ENCODE data around the gene ARAP2.

The ARAP2 gene

DNA sequence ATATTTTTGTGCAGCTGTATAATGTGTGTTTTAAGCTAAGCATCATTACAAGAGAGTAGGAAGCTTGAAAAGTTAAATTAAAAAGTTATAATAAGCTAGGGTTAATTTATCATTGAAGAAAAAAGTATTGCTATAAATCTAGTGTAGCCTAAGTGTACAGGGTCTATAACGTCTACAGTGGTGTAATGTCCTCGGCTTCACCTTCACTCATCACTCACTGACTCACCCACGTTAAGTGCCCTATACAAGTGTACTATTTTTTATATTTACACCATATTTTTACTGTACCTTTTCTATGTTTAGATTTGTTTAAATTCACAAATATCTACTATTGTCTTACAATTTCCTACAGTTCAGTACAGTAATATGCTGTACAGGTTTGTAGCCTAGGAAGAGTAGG, 23.5 kb downstream of the ARAP2 start:
- no peak for DNase-seq (ENCODE audit: low read depth)

DNA sequence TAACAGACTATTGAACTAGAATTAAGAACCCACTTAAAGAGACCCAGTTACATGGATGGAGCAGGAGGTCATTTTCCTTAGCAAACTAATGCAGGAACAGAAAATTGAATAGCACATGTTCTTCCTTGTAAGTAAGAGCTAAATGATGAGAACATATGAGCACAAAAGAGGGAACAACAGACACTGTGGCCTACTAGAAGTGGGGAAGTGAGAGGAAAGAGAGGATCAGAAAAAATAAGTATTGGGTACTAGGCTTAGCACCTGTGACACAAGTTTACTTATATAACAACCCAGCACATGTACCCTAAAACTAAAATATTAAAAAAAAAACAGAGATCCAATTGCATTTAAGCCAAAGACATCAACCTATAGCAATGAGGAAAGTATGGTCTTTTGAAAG, 26.2 kb downstream of the ARAP2 start:
- no peak for DNase-seq (ENCODE audit: low read depth)

DNA sequence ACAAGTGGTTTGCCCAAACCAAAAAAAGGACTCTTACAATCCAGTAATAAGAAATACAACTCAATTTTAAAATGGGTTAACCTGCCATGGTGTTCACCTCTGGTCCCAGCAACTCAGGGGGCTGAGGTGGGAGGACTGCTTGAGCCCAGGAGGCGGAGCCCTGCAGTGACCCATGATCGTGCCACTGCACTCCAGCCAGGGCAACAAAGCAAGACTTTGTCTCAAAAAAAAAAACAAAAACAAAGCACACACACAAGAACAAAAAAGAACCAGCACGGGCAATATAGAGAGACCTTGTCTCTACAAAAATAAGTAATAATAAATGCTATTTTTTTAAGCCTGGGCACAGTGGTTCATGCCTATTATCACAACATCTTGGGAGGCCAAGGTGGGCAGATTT, 28.7 kb downstream of the ARAP2 start:
- no peak for DNase-seq (ENCODE audit: low read depth)

DNA sequence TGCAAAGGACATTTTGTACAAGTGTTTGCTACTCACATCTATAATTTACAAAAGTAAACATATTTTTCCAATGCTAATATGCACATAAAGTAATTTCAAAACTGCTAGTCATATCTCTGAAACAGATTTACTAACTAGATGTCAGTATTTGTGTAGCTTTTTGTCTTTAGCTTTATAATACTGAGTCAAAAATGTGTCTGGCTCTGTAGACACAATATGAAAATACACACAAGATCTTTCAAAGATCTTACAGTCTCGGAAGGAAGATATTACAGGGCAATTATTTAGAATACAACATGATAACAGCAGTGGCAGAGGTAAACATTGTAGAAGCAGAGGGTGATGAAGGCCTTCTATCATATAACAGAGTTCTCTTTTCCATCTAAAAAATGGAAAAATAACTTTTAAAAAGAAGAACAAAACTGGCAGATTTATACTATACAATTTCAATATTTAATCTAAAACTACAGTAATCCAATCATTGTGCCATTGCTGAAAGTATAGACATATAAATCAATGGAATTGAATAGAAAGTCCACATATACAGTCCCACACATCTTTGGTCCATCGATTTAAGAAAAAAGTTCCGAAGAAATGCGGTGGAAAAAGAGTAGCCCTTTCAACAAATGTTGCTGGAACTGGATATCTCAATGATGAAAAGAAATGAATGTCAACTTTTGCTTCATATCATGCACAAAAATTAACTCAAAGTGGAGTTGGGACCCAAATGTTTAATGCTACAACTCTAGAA, 29.4 kb downstream of the ARAP2 start:
- DNase-seq (ENCODE audit: low read depth) = no peak

DNA sequence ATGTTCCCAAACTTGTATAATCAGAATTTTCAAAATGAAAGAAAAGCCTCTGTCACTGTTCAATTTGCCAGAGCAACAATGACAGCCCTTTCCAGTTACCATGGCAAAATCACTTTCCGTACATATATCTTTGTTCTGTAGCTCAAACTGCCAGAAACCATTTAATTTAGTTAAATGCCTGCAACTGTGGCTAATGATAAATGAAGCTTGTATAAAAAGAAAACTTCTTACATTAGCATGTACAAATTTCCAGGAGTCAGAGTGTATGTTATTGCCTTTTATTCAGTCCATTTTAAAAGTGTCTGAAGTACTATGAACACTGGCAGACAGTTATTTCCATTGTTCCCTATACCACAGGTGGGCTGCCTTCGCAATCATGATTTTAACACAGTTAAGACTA, 30.3 kb downstream of the ARAP2 start:
- DNase-seq (ENCODE audit: low read depth) = no peak

DNA sequence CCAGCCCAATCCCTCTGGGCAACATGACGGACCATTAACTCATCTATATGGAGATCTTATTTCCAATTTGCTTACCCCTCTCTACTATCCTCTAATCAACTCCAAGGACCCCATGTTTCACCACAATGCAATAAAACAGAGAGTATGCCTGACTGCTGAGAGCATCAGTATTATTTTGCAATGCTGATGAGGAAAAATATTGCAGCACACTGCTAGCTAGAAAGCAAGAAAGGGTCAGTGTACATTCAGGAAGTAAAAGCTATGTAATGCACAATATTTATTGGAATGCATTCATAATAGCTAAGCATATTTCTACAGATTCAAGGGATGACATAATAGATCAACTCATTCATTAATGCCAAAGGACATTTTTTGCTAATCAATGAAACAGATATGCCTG, 33.2 kb downstream of the ARAP2 start:
- no peak for DNase-seq (ENCODE audit: low read depth)

DNA sequence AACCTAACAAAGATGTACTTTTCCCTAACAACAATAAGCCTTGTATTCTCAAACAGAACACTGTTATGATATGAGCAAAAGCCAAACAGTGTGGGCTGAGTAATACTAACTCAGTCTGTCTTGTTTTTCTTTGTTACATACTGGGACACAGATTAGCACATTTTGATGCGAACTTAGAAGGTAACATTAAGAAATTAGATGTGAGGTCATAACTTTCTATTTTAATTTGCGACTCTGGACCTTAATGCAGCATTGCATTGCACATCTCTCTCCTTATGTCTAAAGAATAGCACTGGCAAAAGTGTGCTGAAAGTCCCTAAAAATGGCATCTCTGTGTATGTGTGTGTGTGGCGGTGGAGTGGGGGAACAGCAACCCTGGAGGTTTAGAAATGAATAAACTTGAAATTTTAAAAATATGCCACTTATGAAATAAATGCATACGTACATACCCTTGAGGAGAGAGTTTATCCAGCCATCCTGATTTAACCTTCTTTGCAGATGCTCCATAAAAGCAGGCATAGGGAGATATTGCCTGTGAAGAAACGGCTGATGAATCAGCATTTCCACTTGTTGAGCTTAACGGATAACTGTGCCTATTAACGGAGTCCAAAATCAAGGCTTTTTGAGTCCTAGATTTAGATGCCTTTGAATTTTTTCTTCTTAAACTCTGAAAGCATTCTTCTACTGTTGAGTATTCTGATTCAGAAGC, 34.2 kb downstream of the ARAP2 start:
- no peak for DNase-seq (ENCODE audit: low read depth)

DNA sequence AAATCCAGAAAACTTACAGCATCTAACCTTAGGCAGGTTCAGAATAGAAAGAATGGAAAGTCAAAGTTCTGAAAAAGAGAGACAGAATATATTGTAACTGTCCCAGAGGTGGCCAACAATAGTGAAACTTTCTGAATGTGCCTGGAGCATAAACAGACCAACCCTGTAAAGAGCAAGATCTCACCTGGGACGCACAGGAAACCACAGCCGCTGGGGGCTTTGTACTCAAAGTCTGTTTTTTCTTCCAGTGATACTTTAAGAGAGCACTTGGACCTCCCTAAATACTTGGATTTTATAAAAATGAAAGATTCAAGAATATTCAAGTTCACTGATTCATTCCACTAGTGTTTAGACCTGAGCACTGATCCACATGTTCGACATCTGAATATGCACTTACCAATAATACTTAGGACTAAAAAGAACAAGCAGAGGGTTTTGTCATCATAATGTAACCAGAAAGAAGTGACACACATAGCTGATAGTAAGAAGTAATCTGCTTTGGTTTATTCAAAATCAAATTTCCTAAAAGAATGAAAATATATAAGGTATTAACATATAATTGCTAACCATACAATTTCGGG, 35.3 kb downstream of the ARAP2 start:
- no peak for DNase-seq (ENCODE audit: low read depth)

DNA sequence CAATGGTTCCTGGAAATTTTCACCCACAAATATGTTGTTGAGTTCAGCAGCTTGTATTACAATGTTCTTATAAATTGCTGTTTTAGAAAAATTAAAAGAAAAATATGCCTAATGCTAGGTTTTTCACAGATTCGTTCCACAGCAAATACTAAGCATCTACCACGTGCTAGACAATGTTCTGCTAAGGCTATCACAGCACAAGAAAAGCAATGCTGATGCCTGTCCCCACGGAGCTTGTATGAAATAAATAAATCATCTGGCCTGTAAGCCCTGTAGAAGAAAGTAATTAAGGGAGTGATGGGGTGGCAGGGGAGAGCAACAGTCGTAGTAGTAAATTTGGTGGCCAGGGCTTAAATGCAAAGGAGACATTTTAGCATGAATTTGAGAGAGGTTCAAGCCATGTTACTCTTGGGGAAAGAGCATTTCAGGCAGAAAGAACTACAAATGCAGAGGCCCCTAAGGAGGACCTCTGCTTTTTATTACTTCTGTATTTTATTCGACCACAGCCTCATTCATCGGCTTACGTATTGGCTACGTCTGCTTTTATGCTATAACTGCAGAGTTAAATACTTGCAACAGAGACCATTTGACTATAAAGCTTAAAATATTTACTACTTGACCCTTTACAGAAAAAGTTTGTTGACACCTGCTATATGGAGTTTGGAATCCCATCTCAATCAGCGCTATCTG, 36.3 kb downstream of the ARAP2 start:
- no peak for DNase-seq (ENCODE audit: low read depth)

DNA sequence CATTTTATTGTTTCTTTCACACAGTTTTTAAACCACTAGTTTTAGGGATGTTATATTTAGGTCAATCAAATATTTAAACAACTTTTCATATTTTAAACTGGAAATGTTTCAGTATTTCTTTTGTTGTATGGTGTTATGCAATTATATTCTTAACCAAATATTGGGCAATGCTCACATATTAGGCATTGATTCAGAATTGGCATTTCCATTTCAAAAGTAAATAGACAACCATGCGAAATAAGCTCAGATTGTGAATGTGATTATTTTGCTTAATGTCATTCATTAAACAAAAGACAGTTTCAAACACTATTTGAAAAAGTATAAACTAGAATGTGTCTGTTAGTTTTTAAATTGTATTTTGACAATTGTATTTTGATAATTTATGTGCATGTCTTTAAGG, 36.9 kb downstream of the ARAP2 start:
- DNase-seq (ENCODE audit: low read depth) = no peak

DNA sequence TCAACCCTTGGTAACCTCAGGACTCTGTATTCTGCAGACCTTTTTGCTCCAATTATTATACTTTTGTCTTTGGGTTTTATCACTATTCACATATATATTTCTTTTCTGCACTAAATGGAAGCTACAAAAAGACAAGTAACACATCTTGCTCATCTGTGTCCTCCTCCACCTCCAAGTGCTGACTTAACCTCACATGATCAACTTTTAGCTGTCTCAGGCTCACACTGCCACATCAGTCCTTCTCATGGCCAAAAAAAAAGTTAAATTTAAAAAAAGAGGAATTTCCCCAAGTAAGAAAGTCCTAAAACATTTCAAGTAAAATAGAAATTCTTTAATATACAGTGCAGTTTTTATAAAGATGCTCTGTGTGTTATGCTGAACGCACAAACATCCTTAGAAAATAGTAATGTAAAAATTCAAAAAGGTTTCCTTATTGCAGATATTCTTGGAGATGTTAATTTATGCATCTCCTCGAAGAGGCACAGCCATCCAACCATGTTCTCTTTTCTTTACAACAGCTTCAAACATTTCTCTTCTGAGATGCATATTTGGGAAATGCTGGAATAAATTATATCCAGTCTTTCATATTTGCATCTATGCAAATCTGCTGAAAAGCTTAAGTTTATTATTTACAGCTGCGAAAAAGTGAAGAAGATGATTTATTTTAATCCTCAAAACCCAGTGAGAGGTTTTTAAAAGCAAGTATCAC, 37.6 kb downstream of the ARAP2 start:
- DNase-seq (ENCODE audit: low read depth) = no peak

DNA sequence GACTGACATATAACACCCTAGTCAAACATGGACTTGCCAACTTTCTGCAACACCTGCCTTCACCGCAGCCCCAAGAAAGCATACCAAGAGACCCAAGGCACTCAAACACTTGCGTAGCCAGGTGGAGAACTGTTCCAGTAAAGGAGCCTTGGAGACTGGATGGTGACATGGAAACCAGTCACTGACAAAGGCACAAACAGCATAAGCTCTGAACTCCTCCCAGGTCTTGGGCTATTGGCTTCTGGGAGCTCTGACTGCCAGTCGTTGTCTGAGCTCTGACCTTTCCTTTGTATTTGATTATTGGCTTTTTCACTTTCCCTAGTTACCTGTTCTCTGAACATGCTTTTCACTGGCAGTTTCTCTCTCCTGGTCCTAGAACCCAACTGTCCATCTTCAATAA, 38.3 kb downstream of the ARAP2 start:
- no peak for DNase-seq (ENCODE audit: low read depth)

DNA sequence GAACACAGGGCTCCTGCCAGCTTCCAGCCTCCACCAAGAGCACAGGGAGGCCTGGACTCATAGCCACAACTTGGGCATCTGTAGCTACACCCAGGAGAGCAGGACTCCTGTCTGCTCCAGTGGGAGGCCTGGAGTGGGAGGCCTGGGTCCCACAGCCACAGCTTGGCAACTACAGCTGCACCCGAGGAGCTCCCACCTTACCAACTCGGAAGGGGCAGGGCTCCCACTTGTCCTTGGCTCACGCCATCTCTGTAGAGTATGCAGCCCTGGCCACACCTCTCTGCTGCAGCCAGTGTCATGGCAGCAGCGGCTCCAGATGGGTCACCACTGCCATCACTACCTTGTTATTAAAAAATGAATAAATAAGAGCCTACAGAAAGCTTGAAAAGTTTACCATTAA, 45.5 kb downstream of the ARAP2 start:
- DNase-seq (ENCODE audit: low read depth) = no peak

DNA sequence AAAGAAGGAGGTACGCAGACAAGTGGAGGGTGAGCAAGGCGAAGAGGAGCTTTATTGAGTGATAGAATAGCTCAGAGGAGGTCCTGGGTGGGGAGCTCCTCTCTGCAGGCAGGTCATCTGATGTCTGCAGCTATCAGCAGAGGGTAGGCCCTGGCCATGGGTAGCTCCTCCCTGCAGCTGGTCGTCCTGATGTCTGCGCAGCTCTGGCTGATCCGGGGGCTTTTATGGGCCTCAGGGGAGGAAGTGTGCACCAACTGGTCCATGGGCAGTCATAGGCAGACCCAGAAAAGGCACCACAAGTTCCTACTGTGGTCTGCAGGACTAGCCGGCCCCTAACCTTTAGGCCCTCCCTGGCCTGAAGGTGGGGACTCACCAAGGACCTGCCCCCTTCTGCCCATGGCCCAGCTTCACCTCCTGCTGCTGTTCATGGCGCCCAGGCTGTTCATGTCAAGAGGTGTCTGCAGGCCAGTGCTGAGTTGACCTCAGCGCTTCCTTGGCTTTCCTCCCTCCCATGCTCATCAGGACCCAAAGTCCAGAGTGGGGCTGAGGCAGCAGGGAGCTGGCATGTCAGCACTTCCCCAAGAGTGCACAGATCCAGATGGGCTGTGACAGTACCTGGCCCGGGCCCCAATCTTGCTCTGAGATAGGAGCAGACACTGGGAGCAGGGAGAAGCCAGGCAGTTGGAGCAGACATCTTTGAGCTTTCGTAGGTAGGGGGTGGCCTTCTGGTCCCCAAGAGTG, 46.1 kb downstream of the ARAP2 start:
- no peak for DNase-seq (ENCODE audit: low read depth)

DNA sequence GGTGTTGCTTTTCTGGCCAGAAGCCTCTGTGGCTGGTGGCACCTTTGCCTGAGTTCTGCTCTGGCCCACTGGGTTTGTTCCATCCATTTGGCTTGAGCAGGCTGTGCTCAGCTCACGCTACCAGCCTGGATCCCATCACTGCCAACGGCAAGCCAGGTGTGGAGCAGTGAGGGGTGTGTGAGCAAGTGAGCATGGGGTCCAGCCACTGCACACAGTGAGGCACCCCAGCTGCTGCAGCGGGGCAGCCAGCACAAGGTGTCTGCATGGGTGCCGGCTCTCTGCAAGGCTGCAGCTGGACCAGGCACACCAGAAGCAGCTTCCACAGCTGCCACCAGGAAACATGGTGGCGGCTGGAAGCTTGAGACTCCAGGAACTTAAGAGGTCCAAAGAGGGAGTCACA, 46.8 kb downstream of the ARAP2 start:
- DNase-seq (ENCODE audit: low read depth) = no peak

DNA sequence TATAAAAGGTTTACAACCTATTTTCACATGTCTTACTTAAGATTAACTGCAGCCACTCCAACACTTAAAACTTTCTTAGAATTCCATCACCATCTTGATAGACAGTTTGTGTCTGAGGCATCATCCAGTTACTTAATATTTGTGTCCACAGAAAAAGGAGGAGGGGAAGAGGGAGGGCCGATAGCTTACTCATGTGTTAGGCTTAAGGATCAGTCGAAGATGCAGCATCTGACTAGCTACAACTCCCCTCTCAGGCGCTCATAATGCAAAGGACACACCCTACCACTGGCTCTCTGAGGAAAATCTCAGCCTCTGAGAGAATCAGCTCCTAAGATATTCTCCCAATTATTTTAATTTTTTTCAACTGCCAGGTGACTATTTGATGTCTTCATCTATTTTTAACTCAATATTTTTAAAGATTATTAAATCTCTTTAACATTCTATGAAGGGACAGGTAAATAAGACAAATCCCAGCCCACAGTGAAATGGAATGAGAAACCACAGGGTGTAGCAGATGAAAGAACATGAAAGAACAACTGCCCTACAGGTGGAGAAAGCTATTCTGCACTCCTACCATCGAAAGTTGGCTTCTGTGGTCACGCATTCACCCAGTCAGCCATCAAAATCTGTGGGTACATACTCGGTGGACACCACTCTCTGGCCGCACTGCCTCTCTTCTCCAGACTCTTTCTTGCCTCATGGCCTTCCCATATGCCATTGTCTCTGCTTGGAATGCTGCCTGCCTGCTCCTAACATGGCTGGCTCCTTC, 48.0 kb downstream of the ARAP2 start:
- no peak for DNase-seq (ENCODE audit: low read depth)

DNA sequence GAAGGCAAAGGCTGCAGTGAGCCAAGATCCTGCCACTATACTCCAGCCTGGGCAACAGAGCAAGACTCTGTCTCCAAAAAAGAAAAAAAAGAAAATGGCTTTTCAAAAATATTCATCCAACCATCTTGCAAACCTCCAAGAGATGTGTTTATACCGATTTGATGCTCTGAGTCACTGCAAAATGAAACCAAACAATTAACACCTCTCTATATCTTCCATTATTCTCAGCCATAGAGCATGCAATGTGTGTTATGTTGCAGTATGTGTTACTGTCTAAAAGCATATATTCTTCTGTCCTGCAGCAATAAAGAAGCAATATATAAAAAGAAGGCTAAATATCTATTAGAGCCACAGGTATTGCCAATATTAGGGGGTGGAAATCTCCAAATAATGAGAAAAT, 51.4 kb downstream of the ARAP2 start:
- DNase-seq (ENCODE audit: low read depth) = no peak

DNA sequence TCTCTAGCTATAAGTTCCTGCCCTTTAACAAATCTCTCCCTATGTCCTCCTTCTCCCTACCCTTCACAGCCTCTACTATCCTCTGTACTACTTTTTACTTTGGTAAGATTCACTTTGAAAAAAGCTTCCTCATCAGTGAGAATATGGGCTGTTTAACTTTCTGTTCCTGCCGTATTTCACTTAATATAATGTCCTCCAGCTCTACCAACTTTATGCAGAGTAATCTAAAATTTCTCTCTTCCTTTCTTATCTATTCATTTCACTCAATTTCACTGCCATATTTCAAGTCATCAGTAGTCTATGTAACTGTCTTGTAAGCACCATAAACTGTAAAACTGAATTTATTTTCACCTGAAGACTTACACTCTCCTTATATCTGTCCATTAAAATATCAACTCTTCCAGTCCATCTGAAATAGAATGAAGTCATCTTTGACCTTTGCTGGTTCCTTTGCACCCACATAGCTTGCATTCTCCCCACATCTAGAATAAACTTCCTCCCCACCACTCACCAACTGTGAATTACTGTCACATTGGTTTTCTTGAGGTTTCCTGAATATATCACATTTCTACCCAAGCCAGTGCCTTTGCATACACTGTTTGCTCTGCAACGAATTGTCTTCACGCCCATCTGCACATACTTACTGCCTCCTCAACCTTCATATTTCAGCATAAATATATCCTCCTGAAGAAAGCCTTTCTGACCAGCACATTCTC, 54.6 kb downstream of the ARAP2 start:
- DNase-seq (ENCODE audit: low read depth) = peak; percentile 35

DNA sequence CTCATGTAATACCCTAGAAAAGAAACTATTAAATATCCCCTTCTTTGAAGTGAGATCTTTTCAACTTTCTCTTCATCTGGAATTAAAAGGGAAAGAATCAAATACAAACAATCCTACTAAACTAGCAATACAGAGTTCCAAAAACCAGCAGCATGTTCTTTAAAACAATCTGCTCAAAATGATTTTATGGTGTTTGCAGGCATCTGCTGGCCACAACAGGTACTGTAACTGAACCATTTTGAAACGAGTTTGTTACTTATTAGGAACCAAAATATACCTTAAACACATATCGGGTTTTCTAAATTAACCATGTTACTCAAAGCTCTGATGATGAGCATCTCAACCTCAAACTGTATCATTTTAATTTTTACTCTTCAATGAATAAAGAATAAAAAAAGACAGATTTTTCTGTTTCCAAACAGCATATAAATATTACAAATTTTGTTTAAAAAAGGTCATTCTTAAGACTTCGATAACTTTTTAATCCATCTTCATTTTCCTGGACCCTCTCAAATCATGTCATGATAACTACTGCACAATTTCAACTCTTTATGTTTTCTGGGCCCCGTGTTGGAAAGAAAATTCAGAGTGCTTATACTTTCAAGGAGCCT, 56.5 kb downstream of the ARAP2 start:
- no peak for DNase-seq (ENCODE audit: low read depth)
